ENCODE measurements around the gene SPOUT1. TPM values are rescaled to one million over a fixed set of nuclear protein-coding genes. Genes with fewer than 3 reads are reported as not detected.

The SPOUT1 gene
- total and polyA plus RNA-seq, 2 experiments from 2014 or later = 15.9 to 43.0 TPM

DNA sequence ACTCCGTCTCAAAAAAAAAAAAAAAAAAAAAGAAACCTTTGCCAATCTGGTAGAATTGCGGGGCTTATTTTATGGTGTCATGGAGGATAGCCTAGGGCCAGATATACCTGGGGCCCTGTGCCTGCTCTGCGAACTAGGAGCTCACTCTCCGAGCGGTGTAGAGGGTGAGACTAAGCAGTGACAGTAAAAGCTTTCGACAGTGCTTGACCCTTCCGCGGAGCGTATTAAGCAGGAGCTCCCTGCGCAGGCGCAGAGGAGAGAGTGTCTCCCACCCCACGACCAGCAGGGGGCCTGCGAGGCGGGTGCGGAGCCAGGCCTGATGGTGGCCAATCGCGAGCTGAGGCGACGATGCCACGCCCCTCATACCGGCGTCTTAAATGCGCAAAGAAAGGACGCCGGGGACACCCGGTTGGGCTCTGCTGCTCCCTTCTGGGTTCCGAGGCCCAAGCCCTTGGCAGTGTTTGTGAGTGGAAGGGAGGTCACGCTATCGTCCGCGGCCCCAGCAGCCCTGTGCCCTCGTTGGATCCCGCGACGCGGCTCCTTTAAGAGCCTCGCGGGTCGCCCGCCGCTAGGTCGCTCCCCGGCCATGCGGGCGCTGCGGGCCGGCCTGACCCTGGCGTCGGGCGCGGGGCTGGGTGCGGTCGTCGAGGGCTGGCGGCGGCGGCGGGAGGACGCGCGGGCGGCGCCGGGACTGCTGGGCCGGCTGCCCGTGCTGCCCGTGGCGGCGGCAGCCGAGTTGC, 11.3 kb downstream of the SPOUT1 start, which contains the start of gene ENDOG:
Gene ENDOG (plus strand): TSS at position 402 of the 740 bp plus-strand sequence. CDS start 185 bp downstream, at position 587.
- no peaks in the 10 kb centered on the region for H3K9me3 ChIP-seq (ENCODE audit: low read depth)
- H3K36me3 ChIP-seq (ENCODE audit: low read depth) = no peaks in the 10 kb centered on the region
- no peaks in the 10 kb centered on the region for H3K79me2 ChIP-seq (ENCODE audit: insufficient read depth)
- TF ChIP-seq EZH2 (IDR thresholded peaks at IDR 0.05; ENCODE audit: insufficient read depth, poor library complexity, severe bottlenecking) (no peak), EZH2phosphoT487 (IDR thresholded peaks at IDR 0.05; ENCODE audit: insufficient read depth, low read depth) (no peak)
- H3K9me2 ChIP-seq (ENCODE audit: insufficient read depth) = no peaks in the 10 kb centered on the region
- H3K9ac ChIP-seq = peak within 1 kb of the TSS; percentile 66
- peak; percentile 98 for DNase-seq
- WGBS, 2 experiments (ENCODE audit: low coverage in 1 of 2, low lambda C conversion rate in 2 of 2, missing lambda C conversion rate in 2 of 2) = 2% methylated on average over 43 to 48 of the region's 70 CpGs
- H3K27ac ChIP-seq = peak within 1 kb of the TSS; percentile 46
- no peaks in the 10 kb centered on the region for H4K20me1 ChIP-seq (ENCODE audit: insufficient read depth)
- peak within 1 kb of the TSS; percentile 95 for H2AFZ ChIP-seq
- H3K4me1 ChIP-seq (ENCODE audit: insufficient read depth) = peaks cover 3% of the 10 kb centered on the region; the same call in 1 of the 2 replicates
- no peaks in the 10 kb centered on the region for H3K27me3 ChIP-seq (replicated peaks; ENCODE audit: insufficient read depth)
- no peaks in the 10 kb centered on the region for H3F3A ChIP-seq (ENCODE audit: insufficient read depth)
- H3K4me2 ChIP-seq (ENCODE audit: unreplicated experiment) = peak within 1 kb of the TSS; percentile 80
- peak within 1 kb of the TSS; percentile 80 for H3K4me3 ChIP-seq
- in situ Hi-C loops (cut with MboI) = no loop called here

DNA sequence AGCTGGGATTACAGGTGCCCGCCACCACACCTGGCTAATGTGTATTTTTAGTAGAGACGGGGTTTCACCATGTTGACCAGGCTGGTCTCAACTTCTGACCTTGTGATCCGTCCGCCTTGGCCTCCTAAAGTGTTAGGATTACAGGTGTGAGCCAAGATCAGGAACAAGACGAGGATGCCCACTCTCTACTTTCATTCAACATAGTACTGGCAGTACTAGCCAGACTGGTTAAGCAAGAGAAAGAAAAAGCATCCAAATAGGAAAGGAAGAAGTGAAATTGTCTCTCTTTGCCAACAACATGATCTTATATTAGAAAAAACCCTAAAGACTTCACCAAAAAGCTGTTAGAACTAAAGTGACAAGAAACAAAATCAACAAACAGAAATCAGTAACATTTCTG, 18.7 kb downstream of the SPOUT1 start:
- no peak overlapping the region for H3K9ac ChIP-seq
- TF ChIP-seq EZH2 (IDR thresholded peaks at IDR 0.05; ENCODE audit: insufficient read depth, poor library complexity, severe bottlenecking) (no peak), EZH2phosphoT487 (IDR thresholded peaks at IDR 0.05; ENCODE audit: insufficient read depth, low read depth) (no peak)
- in situ Hi-C loops (cut with MboI) = no loop called here

DNA sequence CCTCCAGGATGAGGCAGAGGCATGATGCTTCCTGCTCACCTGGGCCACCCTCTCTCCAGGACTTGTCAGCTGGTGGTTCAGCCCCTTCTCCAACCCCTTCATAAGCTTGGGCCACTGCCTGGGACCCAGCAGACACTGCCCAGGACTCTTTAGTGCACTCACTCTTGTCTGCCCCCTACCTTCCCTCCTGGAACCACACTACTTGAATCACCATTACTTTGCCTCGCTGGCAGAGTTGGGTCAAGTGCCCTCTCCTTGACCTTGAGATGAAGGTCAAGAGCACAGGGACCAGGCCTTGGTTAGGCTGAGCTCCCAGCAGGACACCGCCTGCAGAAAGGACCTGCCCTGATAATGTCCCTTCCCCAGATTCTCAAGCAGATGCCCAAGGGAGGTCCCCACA, 19.8 kb downstream of the SPOUT1 start:
- no peak overlapping the region for H3K4me2 ChIP-seq (ENCODE audit: unreplicated experiment)
- in situ Hi-C loops (cut with MboI) = no loop called here
- H3K36me3 ChIP-seq (ENCODE audit: low read depth) = 0 out of 2 replicates have a peak, but pooled peaks cover 4% of the 10 kb centered on the region
- no peaks in the 10 kb centered on the region for H3K4me1 ChIP-seq (ENCODE audit: insufficient read depth)
- no peaks in the 10 kb centered on the region for H3K9me3 ChIP-seq (ENCODE audit: low read depth)
- no peak overlapping the region for H3K27ac ChIP-seq
- no peak for TF ChIP-seq EZH2phosphoT487 (IDR thresholded peaks at IDR 0.05; ENCODE audit: insufficient read depth, low read depth)
- no peak for TF ChIP-seq EZH2 (IDR thresholded peaks at IDR 0.05; ENCODE audit: insufficient read depth, poor library complexity, severe bottlenecking)
- H3F3A ChIP-seq (ENCODE audit: insufficient read depth) = no peaks in the 10 kb centered on the region
- H3K9ac ChIP-seq = no peak overlapping the region
- no peak overlapping the region for H3K4me3 ChIP-seq
- no peaks in the 10 kb centered on the region for H3K9me2 ChIP-seq (ENCODE audit: insufficient read depth)
- no peaks in the 10 kb centered on the region for H3K79me2 ChIP-seq (ENCODE audit: insufficient read depth)
- no peaks in the 10 kb centered on the region for H3K27me3 ChIP-seq (replicated peaks; ENCODE audit: insufficient read depth)
- DNase-seq = no peak
- H4K20me1 ChIP-seq (ENCODE audit: insufficient read depth) = no peaks in the 10 kb centered on the region
- no peak overlapping the region for H2AFZ ChIP-seq
- WGBS, 2 experiments (ENCODE audit: low coverage in 1 of 2, low lambda C conversion rate in 2 of 2, missing lambda C conversion rate in 2 of 2) = 69 to 88% methylated on average over 2 of the region's 2 CpGs

More for the DNA sequence above, 18.7 kb downstream of the SPOUT1 start:
- H4K20me1 ChIP-seq (ENCODE audit: insufficient read depth) = no peaks in the 10 kb centered on the region
- H2AFZ ChIP-seq = no peak overlapping the region
- no peaks in the 10 kb centered on the region for H3K79me2 ChIP-seq (ENCODE audit: insufficient read depth)
- DNase-seq = no peak
- no peaks in the 10 kb centered on the region for H3K9me3 ChIP-seq (ENCODE audit: low read depth)
- no peaks in the 10 kb centered on the region for H3K4me1 ChIP-seq (ENCODE audit: insufficient read depth)
- H3K27me3 ChIP-seq (replicated peaks; ENCODE audit: insufficient read depth) = no peaks in the 10 kb centered on the region
- H3K36me3 ChIP-seq (ENCODE audit: low read depth) = 0 out of 2 replicates have a peak, but pooled peaks cover 4% of the 10 kb centered on the region
- no peak overlapping the region for H3K27ac ChIP-seq
- H3K4me3 ChIP-seq = no peak overlapping the region
- no peaks in the 10 kb centered on the region for H3F3A ChIP-seq (ENCODE audit: insufficient read depth)
- 69 to 72% methylated on average over 5 of the region's 5 CpGs for WGBS, 2 experiments (ENCODE audit: low coverage in 1 of 2, low lambda C conversion rate in 2 of 2, missing lambda C conversion rate in 2 of 2)
- no peak overlapping the region for H3K4me2 ChIP-seq (ENCODE audit: unreplicated experiment)
- no peaks in the 10 kb centered on the region for H3K9me2 ChIP-seq (ENCODE audit: insufficient read depth)

DNA sequence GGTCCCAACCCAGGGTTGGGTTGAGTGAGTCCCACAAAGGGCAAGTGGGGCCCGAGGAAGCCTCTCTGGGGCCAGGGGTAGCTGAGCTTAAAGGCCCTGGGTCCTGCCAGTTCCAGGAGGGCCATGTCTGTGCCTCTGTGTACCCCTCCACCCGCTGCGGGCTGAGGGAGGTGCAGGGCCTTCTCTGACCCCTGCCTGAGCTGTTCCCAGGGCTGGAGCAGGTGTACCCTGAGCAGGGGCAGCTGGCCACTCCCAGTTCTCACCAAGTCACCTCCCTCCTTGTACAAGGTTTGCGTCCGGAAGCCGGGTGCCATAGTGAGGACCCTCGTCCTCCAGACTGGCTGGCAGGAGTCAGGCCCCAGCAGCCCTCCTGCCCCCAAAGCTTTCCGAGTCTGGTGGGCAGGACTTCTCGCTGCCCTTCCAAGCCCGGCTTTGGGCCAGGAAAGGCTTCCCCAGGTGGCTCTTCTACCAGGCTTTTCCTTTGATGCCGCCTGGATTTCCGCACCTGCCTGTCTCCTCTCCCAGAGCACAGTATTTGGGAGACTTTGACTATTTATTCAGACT, 20.5 kb downstream of the SPOUT1 start:
- WGBS, 2 experiments (ENCODE audit: low coverage in 1 of 2, low lambda C conversion rate in 2 of 2, missing lambda C conversion rate in 2 of 2) = 94 to 98% methylated on average over 9 to 12 of the region's 12 CpGs
- H3K27me3 ChIP-seq (replicated peaks; ENCODE audit: insufficient read depth) = no peaks in the 10 kb centered on the region
- no peaks in the 10 kb centered on the region for H3K79me2 ChIP-seq (ENCODE audit: insufficient read depth)
- H4K20me1 ChIP-seq (ENCODE audit: insufficient read depth) = no peaks in the 10 kb centered on the region
- H3K4me3 ChIP-seq = no peak overlapping the region
- no peak overlapping the region for H2AFZ ChIP-seq
- no peaks in the 10 kb centered on the region for H3F3A ChIP-seq (ENCODE audit: insufficient read depth)
- no peaks in the 10 kb centered on the region for H3K9me2 ChIP-seq (ENCODE audit: insufficient read depth)
- H3K27ac ChIP-seq = no peak overlapping the region
- TF ChIP-seq EZH2 (IDR thresholded peaks at IDR 0.05; ENCODE audit: insufficient read depth, poor library complexity, severe bottlenecking) (no peak), EZH2phosphoT487 (IDR thresholded peaks at IDR 0.05; ENCODE audit: insufficient read depth, low read depth) (no peak)
- in situ Hi-C loops (cut with MboI) = no loop called here
- peaks cover 4% of the 10 kb centered on the region; the same call in 1 of the 2 replicates for H3K36me3 ChIP-seq (ENCODE audit: low read depth)
- no peak overlapping the region for H3K4me2 ChIP-seq (ENCODE audit: unreplicated experiment)
- no peaks in the 10 kb centered on the region for H3K4me1 ChIP-seq (ENCODE audit: insufficient read depth)
- H3K9ac ChIP-seq = no peak overlapping the region
- DNase-seq = no peak
- no peaks in the 10 kb centered on the region for H3K9me3 ChIP-seq (ENCODE audit: low read depth)

Data from GM23248 (cell line).